HG03159 (cell line): ENCODE data around the gene ABCB11.

Source experiments
- ATAC-seq: cut with Tn5 transposase; IDR thresholded peaks from one replicate; pipeline ENCODE4 v1.9.1; 2021; ENCODE audit warnings: mild to moderate bottlenecking, moderate library complexity; ENCODE audit not compliant: unreplicated experiment

The ABCB11 gene

DNA sequence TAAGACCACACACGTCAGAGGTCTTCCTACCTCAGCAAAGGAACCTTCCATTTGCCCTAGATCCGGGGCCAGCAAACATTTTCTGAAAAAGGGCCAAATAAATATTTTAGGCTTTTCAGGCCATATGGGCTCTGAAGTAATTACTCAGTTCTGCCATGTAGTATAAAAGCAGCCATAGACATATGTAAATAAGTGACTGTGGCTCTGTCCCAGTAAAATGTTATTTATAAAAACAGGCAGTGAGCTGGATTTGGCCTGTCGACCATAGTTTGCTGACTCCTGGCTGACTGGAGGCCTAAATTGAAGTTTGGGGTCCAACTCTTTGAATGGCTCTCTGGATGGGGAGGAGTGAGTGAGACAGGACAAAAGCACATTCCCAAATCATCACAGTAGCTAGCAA, 49.5 kb downstream of the ABCB11 start:
- no peak for ATAC-seq

DNA sequence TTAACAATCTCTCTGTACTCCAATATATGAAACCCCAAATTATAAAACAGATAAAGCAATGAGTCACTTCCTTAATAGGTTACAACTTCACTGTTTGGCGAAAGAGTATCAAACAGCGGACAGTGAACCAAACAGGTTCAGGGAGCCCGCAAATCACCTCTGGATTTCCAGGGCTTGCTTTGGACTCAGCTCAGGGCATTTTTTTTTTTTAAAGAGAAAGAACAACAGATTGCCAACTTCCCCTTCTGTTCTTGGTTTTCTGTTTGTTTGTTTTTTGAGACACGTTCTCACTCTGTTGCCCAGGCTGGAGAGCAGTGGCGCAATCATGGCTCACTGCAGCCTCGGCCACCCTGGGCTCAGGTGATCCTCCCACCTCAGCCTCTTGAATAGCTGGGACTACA, 52.7 kb downstream of the ABCB11 start:
- ATAC-seq: no peak

DNA sequence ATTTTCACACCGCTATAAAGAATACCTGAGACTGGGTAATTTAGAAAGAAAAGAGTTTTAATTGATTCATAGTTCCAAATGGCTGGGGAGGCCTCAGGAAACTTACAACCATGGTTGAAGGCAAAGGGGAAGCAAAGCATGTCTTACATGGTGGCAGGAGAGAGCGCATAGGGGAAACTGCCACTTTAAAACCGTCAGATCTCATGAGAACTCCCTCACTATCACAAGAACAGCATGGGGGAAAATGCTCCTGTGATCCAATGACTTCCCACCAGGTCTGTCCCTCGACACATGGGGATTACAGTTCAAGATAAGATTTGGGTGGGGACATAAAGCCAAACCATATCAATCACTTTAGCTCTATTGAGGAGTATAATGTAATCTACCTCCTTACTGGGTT, 53.5 kb downstream of the ABCB11 start:
- no peak for ATAC-seq

DNA sequence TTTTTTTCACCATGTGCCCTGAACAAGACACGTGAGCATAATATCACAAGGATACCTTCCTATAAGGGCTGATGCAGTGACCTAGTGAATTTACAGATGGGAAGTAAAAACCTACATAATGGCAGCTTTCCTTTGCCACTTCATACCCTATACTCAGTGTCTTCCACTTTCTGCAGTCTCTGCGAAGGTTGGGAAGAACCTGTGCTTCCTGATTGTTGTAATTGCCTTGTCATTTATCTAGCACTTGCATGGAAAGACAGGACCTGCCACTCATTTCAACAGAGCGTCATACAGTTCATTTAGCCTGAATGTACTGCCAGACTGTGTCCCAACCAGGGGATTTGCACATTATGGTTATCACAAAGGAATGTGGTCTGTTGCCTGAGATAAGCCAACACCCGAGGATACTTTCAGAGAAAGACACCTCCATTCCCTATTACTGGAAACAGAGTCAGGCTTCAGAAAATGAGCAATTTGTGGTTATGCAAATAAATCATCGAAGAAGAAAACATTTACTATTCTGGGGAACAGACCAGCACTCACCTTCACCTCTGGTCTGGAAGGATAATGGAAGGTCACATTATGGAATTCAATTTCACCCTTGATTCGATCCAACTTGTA, 55.0 kb downstream of the ABCB11 start:
- ATAC-seq: no peak

DNA sequence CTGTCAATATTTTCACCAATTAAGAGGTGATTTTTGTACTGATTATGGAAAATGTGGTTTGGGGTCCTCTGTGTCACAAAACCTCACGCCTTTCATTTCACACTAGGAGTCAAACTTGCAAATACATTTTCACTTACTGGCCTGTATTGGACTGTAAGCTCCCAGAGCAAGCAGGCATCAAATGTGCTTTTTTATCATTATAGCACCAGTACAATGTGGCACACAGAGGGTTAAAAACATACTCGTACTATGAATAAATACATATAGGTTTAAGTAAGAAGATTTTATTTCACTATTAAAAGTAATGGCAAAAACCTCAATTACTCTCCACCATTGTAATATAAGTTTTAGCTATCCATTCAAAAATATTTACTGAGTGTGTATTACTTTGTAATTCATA, 56.7 kb downstream of the ABCB11 start:
- no peak for ATAC-seq

DNA sequence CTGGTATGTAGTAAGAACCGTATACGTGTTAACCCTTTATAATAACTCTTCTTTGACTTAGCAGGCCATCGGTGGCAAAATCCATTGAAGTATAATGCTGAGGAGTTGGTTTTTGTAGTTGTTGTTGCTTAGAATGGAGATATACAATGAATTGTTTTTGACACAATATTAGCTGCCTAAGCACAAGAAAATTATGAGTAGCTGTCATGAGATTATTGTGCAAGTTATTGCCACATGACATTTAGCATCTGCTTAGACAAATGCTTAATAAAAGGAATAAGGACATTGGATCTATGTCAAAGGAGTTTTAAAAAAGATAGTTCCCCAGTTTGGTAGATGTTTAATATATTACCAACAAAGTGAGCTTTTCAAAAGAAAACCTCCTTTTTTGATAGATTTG, 59.9 kb downstream of the ABCB11 start:
- no peak for ATAC-seq

DNA sequence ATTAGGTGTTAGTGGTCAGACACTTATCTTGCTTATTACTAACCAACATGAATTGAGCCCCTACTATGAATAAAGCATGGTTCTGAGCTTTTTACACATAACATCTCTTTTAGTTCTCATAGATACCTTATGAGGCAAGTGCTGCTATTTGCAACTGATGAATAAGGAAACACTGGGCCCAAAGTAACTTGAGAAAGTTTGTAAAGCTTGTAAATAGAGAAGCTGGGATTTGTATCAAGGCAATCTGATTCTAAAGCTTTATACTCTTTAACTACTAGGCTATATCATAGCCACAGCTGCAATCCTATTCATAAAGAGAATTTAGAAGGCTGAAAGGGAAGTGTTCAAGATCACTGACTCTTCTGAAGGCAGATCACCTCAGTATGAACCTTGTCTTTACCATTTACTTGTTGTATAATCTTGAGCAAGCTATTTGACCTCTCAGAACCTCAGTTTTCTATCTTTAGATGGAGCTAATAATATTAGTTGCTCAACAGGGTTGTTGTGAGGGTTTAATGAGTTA, 60.4 kb downstream of the ABCB11 start:
- no peak for ATAC-seq

DNA sequence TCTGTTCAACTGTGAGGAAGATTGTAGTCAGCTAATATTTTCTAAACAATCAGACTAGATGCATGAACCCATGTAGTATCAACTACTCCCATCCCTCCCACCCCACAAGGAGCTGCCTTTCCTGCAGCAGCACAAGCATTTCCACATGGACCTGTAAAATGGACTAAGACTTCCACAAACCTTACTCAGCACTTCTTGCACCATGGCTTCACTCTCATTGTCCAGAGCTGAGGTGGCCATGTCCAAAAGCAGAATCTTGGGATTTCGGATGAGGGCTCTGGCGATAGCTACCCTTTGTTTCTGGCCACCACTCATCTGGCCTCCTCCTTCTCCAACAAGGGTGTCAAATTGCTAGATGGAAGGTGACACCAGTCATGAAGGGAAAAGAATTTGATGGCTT, 61.3 kb downstream of the ABCB11 start:
- ATAC-seq: no peak

DNA sequence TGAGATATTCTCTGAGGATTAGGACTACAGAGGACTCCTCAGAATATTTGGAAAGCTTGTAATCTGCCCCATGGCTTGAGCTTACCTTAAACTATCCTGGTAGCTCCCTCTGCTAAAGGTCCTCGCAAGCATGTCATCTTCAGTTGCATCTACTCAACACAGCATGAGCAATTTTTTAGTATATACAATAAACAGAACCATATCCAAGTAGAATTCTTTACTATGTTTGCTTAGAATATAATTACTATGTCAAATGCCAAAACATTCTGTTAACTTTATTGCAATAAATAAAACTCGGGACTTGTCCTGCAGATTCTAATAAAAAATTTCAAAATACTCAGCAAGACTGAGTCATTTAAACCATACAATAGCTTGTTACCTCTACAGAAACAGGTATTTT, 62.8 kb downstream of the ABCB11 start:
- ATAC-seq: no peak

DNA sequence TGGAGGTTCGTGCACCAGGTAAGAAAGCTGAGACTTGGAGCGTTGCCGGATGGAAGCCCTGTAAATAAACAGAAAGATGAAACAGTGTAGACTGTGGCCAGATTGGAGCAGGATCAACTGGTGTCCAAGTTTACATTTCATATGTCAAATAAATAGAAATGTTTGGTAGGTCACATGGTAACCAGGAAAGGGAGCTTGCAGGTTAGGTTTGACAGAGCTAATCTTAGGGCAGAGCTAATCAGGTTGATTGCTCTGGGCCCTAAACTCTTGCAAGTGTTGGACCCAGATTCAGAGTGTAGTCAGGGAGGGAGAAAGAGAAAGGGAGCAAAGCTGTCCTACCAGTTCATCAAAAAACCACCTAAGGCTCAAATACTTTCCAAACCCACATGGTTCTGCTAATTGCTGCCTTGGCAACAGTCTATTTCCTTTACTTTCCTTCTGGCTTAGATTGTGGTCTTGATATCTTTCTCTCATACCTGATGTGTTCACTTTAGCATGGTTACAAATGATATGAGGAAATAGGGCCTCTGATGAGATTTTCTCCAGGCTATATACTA, 66.8 kb downstream of the ABCB11 start:
- no peak for ATAC-seq

DNA sequence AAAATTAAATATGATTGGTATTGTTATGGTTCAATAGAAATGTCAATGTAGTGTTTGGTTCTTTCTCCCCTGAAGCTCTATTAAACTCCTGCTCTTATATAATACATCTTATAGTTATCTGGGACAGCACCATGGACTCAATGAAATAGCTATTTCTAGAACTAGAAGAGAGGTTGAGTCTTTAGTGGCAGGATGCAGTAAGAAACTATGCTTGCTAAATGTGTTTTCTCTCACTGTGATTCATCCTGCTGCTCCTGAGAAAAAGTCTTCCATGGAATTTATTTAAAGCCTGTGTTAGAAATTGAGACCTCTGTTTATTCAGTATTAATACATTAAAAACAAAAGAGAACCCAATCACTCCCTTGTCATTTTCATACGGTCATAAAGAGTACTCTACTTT, 68.5 kb downstream of the ABCB11 start:
- no peak for ATAC-seq

DNA sequence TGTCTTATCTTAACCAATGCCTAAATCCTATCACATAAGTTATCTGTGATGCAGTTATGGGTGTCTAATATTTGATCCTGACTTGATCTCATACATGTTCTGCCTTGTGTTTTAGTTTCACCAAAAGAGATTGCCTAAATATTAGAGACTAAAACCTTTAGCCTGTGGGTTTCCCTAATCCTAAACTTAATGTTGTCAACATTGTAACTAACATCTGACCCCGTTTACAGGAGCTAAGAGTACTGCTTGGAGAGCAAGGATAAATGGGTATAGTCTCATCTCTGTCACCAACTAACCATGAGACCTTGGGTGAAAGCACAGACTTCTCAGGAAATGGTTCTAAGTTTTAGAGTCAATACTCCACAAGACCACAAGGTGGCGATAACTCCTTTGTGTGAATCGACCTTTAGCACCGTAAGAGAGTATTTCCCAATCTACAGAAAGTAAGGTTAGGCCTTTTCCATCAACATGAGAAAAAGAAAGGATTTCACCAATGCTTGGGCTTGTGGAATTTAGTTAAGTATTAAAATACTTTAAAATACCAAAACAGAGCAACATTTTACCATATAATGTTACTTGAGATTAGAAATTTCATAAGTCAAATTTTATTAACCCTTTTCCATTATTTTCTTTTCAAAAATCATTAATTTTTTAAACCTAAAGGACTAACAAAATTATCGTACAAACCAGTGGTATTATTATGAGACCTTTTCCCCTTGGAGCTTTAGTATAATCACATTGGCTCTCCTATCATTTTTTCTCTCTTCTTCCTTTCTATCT, 69.5 kb downstream of the ABCB11 start:
- peak; percentile 76 for ATAC-seq

DNA sequence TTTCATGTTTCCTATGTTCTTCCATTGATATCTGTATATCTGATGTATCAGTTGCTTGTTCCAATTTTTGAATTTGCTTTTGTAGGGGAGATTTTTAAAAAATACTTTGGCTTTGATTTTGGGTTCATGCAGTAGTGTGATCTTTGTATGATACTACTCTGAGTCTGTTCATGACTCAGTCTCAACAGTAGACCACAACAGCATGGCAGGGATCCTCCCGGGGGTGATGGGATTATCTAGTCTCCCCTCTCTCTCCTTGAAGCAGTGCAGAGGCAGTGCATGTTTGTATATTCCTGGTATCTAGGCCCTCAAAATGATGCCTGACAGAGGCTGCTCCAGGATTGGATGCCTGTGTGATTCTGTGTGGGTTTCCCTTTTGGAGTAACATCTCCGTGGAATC, 74.7 kb downstream of the ABCB11 start:
- ATAC-seq: no peak

DNA sequence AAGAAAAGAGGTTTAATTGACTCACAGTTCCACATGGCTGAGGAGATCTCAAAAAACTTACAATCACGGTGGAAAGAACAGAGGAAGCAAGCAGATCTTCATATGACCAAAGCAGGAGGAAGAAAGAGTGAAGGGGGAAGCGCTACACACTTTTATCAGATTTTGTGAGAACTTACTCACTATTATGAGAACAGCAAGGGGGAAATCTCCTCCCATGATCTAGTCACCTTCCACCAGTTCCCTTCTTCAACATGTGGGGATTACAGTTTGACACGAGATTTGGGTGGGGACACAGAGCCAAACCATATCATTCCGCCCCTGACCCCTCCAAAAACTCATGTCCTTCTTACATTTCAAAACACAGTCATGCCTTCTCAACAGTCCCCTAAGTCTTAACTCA, 75.8 kb downstream of the ABCB11 start:
- no peak for ATAC-seq

DNA sequence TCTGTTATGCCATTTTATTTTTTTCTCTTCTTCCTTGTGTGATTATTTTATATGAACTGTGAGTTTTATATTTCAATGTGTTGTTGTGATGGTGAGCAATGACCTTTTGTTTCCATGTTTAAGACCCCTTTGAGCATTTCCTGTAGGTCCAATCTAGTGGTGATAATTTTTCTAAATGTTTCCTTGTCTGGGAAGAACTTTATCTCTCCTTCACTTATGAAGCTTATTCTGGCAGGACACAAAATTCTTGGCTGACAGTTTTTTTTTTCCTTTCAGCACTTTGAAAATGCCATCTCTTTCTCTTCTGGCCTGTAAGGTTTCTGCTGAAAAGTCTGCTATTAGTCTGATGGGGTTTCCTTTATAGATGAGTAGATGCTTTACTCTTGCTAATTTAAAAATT, 76.9 kb downstream of the ABCB11 start:
- no peak for ATAC-seq

DNA sequence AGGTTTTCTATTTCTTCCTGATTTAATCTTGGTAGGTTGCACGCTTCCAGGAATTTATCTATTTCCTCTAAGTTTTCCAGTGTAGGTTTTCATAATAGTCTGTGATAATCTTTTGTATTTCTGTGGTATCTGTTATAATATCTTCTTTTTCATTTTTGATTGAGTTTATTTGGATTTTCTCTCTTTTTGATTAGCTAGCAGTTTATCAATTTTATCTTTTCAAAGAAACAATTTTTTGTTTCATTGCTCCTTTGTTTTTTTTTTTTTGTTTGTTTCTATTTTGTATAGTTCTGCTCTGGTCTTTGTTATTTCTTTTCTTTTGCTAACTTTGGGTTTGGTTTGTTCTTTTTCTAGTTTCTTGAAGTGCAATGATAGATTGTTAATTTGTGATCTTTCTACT, 78.7 kb downstream of the ABCB11 start:
- no peak for ATAC-seq

DNA sequence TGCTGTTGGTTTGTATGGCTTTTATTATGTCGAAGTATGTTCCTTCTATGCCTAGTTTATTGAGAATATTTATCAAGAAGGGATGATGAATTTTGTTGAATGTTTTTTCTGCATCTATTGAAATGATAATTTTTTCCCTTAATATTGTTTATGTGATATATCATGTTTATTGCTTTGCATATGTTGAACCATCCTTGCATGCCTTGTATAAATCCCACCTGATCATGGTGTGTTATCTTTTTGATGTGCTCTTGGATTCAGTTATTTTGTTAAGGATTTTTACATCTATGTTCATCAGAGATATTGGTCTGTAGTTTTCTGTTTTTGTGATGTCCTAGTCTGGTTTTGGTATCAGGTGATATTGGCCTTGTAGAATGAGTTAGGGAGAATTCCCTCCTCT, 79.3 kb downstream of the ABCB11 start:
- no peak for ATAC-seq

DNA sequence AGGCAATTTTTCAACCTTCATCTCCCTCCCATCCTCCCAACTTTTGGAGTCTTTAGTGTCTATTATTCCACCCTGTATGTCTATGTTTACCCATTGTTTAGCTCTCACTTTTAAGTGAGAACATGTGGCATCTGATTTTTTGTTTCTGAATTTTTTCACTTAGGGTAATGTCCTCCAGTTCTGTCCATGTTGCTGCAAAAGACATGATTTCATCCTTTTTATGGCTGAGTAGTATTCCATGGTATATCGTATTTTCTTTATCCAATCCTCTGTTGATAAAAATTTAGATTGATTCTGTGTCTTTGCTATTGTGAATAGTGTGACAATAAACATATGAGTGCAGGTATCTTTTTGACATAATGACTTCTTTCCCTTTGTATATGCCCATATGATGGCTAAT, 81.8 kb downstream of the ABCB11 start:
- no peak for ATAC-seq

DNA sequence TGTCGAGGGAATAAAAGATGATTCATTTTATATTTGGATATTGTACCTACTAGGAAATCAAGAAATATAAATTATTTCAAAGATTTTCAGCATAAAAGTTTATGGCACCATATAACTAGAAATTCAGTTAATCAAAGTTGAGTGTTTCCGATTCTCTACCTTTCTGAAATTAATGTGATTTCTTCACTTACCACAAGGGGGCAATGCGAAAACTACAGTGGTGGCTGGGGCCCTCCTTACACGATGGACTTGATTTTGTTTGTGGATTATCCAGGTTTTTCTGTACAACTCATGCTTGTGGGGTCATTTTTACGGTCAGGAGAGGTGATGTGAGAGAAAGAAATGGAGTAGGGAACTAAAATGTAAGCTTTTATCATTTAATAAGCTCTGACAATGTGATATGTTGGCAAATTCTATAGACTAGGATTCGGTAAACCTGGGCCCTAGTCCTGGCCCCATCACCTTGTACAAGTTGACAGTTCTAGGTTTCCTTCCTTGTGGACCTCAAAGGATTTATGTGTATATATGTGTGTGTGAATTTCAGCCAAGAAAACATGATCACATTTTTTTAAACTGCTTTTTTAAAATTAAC, 82.4 kb downstream of the ABCB11 start:
- no peak for ATAC-seq

DNA sequence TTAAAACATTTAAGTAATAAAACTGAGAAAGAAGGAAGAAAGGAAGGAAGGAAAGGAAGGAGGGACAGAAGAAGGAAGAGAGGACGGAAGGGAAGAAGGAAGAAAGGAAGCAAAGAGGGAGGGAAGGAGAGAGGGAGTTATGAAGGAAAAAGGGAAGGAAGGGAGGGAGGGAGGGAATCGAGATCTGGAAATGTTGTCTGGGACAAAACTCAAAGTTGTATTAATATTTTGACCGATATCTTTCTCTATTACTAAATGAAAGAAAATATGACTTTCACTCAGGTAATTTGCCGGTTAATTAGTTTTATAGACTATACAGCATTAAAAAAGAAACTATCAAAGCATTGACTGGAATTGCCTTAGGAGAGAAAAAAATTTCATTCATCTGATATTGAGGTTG, 85.6 kb downstream of the ABCB11 start:
- no peak for ATAC-seq

DNA sequence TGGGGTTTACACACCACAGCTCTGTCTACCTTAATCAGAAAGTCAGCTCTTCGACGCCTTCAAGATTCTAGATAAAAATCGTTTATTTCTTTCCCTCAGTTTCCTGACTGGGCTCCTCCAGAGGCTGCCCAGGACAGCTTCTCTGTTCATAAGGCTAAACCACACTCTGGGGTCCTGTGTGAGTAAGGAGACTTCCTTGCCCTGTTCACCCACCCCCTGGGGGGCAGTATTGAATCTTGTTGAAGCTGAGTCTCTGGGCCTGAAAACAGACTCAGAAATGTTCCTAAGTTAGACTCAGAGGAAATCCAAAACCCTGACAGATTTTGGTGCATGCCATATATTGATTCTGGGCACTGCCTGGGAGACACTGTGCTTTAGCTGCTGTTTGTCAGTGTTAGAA, 87.1 kb downstream of the ABCB11 start:
- ATAC-seq: no peak

DNA sequence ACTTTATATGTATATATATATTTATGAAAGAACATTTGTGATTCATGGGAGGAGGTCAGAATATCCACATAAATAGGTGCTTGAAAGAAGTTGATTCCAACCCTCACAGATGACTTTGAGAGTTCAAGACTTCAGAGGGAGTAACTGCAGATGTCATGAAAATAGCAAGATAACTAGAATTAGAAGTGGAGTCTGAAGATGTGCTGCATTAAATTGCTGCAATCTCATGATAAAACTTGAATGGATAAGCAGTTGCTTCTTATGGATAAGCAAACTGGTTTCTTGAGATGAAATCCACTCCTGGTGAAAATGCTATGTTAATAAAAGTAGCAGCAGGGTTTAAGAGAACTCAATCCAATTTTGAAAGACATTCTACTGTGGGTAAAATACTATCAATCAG, 89.8 kb downstream of the ABCB11 start:
- no peak for ATAC-seq
